CD4-positive, alpha-beta T cell treated with Interleukin-4 for 1 hour (primary cell): ENCODE data around the gene BRD9.
"Not testable (repeated sequence)": the region's sequence is repeated elsewhere in the genome, so short reads cannot be mapped to it uniquely, and the experiment has no call there.

Experiments
- DNase-seq, 2 donors: peaks; one replicate each; pipeline ENCODE4 v3.0.0-alpha.2; 2020 to 2022

The BRD9 gene

DNA sequence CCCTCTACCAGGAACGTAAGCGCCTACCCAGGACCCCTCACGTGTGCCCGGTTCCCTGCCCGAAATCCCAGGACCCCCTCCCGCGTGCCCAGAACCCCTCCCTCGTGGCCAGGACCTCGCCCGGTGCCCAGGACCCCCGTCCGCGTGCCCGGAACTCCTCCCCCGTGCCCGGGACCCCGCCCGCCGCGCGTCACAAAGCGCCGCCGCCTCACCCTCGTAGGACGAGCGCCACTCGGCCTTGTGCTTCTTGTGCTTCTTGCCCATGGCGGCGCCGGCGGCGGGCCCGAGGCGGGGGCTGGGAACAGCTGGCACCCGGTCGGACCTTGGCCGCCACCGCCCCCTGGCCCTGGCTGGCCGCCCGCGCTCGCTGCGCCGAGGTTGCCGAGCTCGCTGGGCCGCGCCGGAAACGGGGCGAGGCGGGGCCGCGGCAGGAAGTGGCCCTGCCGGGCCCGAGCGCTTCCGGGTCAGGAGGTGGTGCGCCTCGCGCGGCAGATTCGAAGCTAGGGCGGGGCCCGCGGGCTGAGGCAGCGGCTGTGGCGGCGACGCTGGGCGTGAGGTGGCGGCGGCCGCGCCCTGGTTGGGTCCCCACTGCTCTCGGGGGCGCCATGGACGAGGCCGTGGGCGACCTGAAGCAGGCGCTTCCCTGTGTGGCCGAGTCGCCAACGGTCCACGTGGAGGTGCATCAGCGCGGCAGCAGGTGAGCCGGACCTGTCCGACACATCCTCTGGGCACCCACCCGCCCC is at the start of gene BRD9, which contains the start of gene TRIP13:
BRD9 (minus strand) TSS at position 408 of the 743 bp plus-strand sequence; CDS start at position 264, 144 bp downstream.
TRIP13 (plus strand) TSS at position 491 of the 743 bp plus-strand sequence; CDS start at position 606, 115 bp downstream.
- peak; percentile 80 to 81 for DNase-seq

DNA sequence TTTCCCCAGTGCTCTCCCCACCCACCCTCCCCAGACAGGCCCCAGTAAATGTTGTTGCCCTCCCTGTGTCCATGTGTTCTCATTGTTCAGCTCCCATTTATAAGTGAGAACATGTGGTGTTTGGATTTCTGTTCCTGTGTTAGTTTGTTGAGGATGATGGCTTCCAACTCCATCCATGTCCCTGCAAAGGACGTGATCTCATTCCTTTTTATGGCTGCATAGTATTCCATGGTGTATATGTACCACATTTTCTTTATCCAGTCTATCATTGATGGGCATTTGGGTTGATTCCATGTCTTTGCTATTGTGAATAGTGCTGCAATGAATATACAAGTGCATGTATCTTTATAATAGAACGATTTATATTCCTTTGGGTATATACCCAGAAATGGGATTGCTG is 48.1 kb upstream of the BRD9 start:
- not testable (repeated sequence) for DNase-seq

DNA sequence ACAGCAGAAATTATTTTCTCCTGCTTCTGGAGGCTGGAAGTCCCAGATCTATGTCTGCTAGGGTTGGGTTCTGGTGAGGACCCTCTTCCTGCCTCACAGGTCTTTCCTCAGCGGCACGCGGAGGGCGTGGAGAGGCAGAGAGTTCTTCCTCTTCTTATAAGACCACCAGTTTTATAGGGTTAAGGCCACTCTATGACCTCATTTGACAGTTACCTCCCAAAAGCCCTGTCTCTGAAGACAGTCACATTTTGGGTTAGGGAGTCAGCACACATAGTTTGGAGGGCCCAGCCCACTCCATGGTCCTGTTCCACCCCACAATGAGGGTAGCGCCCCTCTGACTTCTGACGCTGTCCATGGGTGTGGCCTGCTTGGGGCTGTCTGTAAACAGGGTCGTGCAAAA is 46.8 kb upstream of the BRD9 start:
- no peak for DNase-seq

DNA sequence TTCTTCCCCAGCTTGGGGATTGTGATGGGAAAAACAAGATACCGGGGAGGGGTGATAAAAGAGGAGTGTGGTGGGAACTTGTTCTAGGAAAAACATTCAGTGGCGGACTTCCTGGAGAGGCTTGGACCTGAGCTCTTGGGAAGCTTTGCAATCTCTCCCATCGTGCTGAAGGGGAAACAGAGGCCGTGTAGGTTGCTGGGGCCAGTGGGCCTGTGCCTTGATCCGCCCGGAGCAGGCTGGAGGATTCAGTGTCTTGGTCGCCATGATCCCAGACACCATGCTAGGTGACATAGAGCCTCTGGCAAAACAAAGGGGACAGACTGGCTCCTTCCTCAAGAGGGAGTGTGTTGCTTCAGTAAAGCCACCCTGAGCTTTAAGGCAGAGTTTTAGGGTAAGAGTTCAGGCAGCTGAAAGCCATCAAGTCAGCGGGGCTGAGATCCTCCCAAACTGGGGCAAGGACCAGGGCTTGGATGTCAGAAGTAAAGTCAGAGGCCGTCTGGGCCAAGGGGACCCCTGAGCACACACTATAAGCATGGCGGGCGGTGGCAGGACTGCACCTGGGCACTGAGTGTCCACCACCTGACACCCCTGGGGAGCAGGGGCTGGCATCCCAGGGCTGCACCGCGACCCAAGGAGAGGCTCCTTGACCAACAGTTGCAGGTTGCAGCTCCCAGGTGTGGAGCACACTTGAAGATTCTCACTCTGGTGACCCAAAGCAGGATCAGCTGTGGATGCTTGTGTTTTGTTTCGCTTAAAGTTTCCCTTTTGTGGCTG is 44.7 kb upstream of the BRD9 start:
- DNase-seq: peak in 1 of 2 donors; percentile 8

DNA sequence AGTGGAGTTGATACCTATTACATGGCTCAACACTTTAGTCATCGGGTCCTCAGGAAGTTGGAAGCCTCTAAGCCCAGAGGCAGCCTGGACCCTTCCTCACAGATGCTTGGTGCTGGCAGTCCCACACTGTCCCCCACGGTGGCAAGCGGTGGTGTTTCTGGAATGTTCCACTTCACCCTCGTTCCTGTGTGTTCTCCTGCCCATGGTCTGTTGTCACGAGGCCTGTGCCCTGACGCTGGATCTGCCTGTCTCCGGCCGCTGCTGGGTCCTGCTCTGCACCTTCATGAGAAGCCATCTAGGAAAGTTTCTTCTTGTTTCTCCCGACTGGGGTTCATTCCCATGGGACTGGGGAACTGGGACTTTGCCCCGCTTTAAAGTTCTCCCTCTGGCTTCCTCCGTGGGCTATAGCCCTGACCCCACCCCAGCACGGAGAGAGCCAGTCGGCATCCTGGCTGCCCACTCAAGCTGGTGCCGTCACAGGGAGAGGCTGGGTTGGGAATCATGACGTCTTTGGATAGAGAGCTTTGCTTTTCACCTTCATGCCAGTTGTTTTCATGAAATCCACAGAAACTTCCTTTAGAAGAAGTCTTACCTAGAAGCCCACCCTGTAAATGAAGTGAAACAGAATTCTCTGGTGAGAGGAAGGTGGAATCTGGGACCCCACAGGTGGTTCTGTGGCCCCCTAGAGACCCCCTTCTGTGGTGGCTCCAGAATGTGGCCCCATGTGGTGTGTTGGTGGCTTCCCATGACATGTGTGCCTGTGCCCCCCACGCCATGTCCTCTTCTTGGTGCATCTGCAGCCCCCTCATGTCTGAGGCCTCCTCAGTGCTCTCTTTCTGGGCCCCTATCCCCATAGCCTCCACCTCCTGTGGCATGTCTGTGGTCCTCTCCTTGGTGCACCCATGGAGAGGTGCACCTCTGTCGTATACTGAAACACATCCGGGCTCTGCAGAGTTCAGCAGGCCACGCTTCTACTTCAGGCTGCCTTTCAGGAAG is 43.8 kb upstream of the BRD9 start:
- DNase-seq: peak in 1 of 2 donors; percentile 3

DNA sequence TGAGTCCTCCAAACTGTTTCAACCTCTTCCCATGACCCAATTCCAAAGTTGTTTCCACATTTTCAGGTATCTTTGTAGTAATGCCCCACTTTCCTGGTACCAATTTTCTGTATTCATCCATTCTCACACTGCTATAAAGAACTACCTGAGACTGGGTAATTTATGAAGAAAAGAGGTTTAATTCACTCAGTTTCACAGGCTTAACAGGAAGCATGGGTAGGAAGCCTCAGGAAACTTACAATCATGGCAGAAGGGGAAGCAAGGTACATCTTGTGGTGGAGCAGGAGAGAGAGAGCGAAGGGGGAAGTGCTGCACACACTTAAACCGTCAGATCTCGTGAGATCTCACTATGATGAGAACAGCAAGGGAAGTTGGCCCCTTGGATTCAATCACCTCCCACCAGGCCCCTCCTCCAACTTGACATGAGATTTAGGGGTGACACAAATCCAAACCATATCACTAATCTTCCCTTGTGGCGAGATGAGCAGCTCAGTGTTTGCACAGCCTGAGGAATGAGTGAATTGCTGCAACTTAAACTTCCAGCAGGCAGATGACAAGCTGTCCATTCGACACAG is 43.0 kb upstream of the BRD9 start:
- DNase-seq: peak in 1 of 2 donors; percentile 5

DNA sequence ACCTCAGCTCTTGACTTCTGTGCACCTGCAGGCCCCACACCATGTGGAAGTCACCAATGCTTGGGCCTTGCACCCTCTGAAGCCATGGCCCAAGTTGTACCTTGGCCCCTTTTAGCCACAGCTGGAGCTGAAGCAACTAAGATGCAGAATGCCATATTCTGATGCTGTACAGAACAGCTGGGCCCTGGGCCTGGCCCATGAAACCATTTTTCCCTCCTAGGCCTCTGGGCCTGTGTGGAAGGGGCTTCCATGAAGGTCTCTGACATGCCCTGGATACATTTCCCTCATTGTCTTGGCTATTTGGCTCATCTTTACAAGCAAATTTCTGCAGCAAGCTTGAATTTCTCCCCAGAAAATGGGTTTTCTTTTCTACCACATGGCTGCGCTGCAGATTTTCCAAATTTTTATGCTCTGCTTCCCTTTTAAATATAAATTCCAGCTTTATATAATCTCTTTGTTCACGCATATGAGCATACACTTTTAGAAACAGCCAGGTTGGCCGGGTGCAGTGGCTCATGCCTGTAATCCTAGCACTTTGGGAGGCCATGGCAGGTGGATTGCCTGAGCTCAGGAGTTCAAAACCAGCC is 41.9 kb upstream of the BRD9 start:
- peak in 1 of 2 donors; percentile 1 for DNase-seq

DNA sequence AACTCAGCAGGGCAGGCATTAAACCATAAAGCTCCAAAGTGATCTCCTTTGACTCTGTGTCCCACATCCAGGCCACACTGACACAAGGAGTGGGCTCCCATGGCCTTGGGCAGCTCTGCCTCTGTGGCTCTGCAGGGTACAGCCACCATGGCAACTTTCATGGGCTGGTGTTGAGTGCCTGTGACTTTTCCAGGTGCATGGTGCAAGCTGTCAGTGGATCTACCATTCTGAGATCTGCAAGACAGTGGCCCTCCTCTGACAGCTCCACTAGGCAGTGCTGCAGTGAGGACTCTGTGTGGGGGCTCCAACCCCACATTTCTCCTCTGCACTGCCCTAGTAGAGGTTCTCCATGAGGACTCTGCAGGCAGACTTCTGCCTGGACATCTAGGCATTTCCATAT is 41.4 kb upstream of the BRD9 start:
- DNase-seq: peak in 1 of 2 donors; percentile 7

DNA sequence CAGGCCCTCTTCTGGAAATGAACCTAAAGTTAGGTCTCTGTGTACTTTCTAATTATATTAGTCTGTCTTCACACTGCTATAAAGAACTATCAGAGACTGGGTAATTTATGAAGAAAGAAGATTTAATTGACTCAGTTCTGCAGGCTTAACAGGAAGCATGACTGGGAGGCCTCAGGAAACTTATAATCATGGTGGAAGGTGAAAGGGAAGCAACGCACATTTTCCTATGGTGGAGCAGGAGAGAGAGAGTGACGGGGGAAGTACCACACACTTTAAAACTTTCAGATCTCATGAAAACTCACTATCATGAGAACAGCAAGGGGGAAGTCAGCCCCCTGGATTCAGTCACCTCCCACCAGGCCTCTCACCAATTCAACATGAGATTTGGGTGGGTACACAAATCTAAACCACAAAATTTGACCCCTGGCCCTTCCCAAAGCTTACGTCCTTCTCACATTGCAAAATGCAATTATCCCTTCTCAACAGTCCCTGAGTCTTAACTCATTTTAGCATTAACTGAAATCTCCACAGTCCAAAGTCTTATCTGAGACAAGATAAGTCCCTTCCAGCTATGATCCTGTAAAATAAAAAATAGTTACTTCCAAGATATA is 40.8 kb upstream of the BRD9 start:
- DNase-seq: peak in 1 of 2 donors; percentile 4

DNA sequence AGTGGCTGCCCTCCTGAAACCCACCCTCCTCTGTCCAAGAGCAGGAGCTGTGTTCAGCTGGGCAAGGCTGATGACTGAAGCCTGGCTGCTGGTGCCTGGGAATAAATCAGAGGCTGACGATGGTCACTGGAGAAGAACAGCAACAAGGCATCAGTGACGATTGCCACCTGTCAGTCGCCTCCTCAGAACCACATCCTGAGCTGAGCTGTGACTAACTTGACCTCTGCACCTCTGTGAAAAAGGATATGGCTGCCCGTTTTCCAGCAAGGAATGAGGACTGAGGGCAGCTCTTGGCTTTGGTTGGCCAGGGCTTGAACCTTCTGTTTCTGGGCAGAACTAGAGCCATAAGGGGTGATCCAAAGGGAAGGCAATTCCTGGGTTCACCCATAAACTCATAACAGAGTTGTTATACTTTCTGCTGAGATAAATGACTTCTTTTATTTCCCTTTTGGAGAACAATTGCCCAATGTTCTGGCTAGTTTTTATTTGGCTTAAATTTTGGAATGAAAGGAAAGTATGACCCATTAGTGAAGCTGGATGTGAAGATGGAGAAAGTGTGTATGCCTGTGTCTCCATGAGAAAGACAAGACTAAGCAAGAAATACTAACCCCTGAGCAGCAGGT is 40.1 kb upstream of the BRD9 start:
- DNase-seq: peak in 1 of 2 donors; percentile 1

DNA sequence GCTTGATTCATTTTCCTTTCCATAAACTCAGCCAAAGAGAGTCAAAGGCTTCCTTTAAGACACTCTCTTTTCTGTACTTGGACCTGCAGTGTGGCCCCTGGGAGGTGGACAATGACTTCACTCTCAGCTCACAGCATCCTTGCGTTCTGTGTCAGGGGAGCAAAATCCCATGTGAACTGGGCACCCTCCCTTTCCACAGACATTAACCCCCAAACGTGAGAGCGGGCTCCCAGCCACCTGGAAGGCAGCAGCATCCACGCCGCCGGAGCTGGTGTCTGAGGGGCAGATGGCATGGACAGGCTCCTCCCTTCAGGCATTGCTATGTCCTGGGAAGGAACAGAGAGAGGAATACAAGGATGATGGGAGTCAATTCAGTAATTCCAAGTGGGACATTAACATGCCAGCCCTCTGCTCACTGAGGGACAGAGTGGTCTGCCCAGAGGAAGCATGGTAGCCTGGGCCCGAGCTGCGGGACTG is 39.6 kb upstream of the BRD9 start:
- peak in 1 of 2 donors; percentile 3 for DNase-seq

DNA sequence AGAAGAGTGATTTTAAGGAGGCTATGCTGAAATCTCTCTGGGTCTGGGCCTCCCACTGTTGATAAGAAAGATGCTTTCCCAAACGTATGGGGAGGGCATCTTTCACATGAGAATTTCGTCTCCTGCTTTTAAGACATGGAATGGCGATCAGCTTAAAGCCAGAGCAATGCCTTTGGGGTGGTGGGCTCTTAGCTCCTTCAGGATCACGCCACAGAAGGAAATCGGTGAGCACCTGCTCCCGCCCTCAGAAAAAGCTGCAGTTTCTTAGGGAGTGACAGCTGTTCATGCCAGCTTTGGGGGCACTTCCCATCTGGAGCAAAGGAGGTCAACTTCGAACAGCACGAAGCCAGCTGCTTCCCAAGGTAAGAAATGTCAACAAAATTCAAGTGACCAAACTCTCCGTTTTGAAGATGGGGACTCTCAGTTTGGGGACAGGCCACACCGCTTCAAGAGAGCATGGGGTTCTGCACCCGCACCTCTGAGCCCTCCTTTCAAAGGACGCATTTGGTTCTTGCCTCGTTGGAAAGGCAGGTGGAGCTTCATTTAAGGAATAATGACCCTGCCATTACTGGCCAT is 39.1 kb upstream of the BRD9 start:
- DNase-seq: no peak

DNA sequence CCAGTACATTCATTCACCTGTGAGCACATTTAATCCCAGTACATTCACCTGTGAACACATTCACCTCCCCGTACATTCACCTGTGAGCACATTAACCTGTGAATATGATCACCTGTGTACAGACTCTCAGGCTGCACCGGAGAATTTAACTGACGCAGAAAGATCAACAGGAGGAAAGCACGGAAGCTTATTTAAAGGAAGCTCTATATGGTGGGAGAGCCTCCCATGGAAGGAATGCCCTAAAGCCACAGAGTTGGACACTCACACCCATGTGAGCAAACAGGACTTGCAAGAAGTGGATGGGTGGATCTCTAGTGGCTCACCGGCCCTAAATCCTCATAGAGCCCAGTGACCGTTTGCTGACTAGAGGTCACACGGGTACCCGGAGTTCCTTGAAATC is 38.3 kb upstream of the BRD9 start:
- DNase-seq: no peak

DNA sequence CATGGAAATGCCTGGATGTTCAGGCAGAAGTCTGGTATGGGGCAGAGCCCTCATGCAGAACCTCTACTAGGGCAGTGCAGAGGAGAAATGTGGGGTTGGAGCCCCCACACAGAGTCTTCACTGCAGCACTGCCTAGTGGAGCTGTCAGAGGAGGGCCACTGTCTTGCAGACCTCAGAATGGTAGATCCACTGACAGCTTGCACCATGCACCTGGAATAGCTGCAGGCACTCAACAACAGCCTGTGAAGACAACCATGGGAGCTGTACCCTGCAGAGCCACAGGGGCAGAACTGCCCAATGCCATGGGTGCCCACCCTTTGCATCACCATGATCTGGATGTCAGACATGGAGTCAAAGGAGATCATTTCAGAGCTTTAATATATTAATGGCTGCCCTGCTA is 37.0 kb upstream of the BRD9 start:
- DNase-seq: peak in 1 of 2 donors; percentile 7

DNA sequence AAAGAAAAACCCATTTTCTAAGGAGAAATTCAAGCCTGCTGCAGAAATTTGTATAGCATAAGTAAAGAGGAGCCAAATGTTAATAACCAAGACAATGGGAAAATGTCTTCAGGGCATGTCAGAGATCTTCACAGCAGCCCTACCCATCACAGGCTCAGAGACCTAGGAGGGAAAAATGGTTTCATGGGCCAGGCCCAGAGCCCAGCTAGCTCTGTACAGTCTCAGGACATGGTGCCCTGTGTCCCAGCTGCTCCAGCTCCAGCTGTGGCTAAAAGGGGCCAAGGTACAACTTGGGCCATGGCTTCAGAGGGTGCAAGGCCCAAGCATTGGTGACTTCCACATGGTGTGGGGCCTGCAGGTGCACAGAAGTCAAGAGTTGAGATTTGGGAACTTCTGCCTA is 36.6 kb upstream of the BRD9 start:
- not testable (repeated sequence) for DNase-seq

DNA sequence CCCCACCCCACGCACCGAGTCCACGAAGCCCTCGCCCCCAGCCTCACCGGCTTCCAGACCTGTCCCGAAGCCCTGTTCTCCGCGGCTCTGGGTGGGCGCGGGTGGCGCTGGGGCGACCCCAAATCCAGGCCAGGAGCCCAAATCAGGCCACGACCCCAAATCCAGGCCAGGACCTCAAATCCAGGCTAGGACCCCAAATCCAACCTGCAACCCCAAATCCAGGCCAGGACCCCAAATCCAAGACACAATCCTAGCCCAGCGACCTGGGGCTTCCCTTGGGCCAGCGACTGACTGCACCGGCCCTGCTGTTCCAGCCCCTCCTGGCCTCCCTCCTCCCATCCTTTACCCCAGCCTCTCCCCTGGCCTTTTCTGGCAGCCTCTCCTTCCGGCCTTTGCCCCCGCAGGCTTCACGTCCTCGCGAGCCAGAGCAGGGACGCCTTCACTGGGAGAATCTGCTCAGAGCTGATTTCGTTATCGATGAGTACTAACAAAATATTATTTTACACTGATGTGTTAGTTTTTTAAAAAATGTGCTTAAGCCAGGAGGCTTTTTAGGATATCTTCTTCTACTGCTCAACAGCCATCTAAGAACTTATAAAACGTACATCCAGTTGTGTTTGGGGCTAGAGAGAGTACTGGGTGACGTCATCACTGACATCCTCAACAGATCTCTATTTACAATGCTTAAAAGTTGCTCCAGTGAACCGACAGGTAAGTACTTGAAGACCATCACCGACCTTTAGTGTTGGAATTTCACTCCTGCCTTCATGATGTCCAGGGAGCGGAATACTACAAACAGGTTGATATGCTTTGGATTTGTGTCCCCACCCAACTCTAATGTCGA is 34.8 kb upstream of the BRD9 start:
- no peak for DNase-seq

DNA sequence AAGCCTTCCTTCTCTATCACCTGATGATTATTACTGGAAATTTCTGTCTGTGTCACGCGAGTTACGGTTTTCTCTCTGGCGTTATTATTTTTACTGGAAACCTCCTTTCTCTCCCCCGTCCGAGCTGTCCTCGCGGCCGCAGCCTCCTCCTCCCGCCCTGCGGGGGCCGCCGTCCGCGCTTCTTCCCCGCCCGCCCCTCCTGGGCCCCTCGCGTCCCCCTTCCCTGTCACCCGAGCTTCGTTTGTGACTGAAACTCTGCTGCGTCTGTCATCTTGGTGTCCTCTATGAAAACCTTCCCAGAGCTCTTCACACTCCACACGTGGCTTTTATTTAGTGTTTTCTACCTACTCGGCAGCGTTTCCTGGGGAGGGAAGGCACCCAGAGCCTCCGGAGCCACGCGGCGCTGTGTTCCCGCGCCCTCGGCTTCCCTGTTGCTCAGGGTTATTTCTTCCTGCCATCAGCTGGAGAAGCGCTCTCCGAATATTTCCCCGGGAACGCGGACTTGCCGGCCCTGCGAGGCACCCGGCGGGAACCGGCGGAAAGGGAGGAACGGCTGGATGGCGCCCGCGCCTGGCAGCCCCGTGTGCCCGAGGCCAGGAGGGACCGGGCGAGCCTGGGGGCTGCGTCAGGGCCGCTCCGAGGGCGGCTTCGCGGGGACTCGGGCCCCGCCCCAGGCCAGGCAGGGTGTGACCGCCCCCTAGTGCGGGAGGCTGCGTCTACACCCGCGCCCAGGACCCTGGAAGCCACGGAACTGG is 34.0 kb upstream of the BRD9 start:
- DNase-seq: no peak

DNA sequence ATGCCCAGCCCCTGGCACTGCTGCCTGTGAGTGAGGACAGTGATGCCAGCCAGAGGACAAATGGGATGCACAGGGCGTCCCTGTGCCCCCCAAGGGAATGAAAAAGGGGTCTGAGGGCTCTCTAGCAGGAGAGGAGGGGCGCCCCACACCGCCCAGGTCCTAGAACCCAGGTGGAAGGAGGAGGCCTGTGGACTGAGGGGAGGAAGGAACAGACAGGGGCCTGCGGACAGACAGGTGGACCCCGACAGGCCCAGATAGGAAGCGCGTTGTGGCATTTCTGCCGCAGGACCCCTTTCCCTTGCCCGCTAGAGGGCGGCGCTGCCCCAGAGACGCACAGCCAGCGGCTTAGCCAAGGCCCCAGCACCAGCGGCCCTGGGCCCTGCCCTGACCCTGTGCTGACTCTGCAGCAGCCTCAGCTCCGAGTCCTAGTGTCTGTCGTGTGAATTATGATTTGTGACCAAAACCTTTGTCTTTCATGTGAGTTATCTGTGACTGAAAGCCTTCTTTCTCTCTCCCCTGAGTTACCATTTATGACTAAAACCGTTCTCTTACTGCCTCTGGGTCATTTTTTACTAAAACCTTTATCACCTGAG is 30.8 kb upstream of the BRD9 start:
- DNase-seq: peak; percentile 53 to 68
